SK-N-SH (cell line): ENCODE measurements around the gene PCSK2. TPM values are rescaled to one million over a fixed set of nuclear protein-coding genes. Genes with fewer than 3 reads are reported as not detected.
A peak's percentile ranks its signal among the peaks of the same experiment; 100 is the strongest.

Experiments
- CTCF ChIA-PET: fragments of 300-600, 350-600 bp; formaldehyde crosslinking; extraction: SDS; loops from one replicate; lab custom pipeline; 2021; lab: Yijun Ruan, JAX
- POLR2A ChIA-PET: fragments of 350-600 bp; sonication (Branson Sonifier 250); formaldehyde crosslinking; extraction: SDS; loops from one replicate; lab custom pipeline; 2020; ENCODE audit warnings: antibody characterized with exemption, inconsistent platforms; lab: Yijun Ruan, JAX
- DNase-seq: peaks from one replicate; pipeline ENCODE4 v3.0.0; 2012
- H2AFZ ChIP-seq: fragments of 200-600 bp; sonication (generic); 2 replicates; pipeline ENCODE4 v1.8.1; 2016; ENCODE audit warnings: antibody characterized with exemption, mild to moderate bottlenecking, low read depth
- H3F3A ChIP-seq: fragments of 200-600 bp; sonication (generic); replicated peaks from 2 replicates; pipeline ENCODE3; 2016; ENCODE audit warnings: antibody characterized with exemption, mild to moderate bottlenecking; ENCODE audit not compliant: insufficient read depth
- H3K27ac ChIP-seq, 2 experiments: fragments of 200-500 bp in 1 of 2; fragments of 200-600 bp in 1 of 2; sonication (Bioruptor generic) in 1 of 2; sonication (generic), shearing (Covaris generic) in 1 of 2; 2 replicates each; pipeline versions ENCODE4 v1.5.1 to v1.6.1; 2014 to 2016; ENCODE audit warnings: low read depth in 2 of 2, inconsistent platforms in 1 of 2, low read length in 1 of 2, mild to moderate bottlenecking in 1 of 2, mixed read lengths in 1 of 2
- H3K27me3 ChIP-seq: fragments of 200-600 bp; sonication (generic), shearing (Covaris generic); 2 replicates; pipeline ENCODE4 v1.6.1; 2016; ENCODE audit warnings: mixed run types; ENCODE audit not compliant: insufficient read depth
- H3K36me3 ChIP-seq, 2 experiments: fragments of 200-500 bp in 1 of 2; fragments of 200-600 bp in 1 of 2; sonication (Bioruptor generic) in 1 of 2; sonication (generic) in 1 of 2; replicated peaks in 1 of 2; 2 replicates each; pipeline versions ENCODE3 to v1.5.1; 2014 to 2016; ENCODE audit warnings: low read length in 1 of 2, mild to moderate bottlenecking in 1 of 2; ENCODE audit not compliant: insufficient read depth in 2 of 2, control insufficient read depth in 1 of 2
- H3K4me1 ChIP-seq, 2 experiments: fragments of 200-500 bp in 1 of 2; fragments of 200-600 bp in 1 of 2; sonication (Bioruptor generic) in 1 of 2; sonication (generic), shearing (Covaris generic) in 1 of 2; 2 replicates each; pipeline versions ENCODE4 v1.5.1 to v1.6.1; 2014 to 2016; ENCODE audit warnings: low read depth in 1 of 2, low read length in 1 of 2, mixed run types in 1 of 2; ENCODE audit not compliant: insufficient read depth in 2 of 2, control insufficient read depth in 1 of 2
- H3K4me2 ChIP-seq: fragments of 200-600 bp; sonication (generic), shearing (Covaris generic); 2 replicates; pipeline ENCODE4 v1.6.1; 2017; ENCODE audit warnings: mixed run types
- H3K4me3 ChIP-seq, 2 experiments: fragments of 200-500 bp in 1 of 2; fragments of 200-600 bp in 1 of 2; sonication (Bioruptor generic) in 1 of 2; sonication (generic), shearing (Covaris generic) in 1 of 2; 2 replicates each; pipeline versions ENCODE4 v1.5.1 to v1.8.1; 2014 to 2016; ENCODE audit warnings: low read depth in 2 of 2, inconsistent platforms in 1 of 2, low read length in 1 of 2, mild to moderate bottlenecking in 1 of 2, mixed read lengths in 1 of 2, moderate library complexity in 1 of 2
- H3K79me2 ChIP-seq: fragments of 200-600 bp; sonication (generic); 2 replicates; pipeline ENCODE4 v1.8.1; 2017; ENCODE audit warnings: mild to moderate bottlenecking; ENCODE audit not compliant: insufficient read depth
- H3K9ac ChIP-seq: fragments of 200-600 bp; sonication (generic); 2 replicates; pipeline ENCODE4 v1.6.1; 2017; ENCODE audit warnings: mixed run types
- H3K9me2 ChIP-seq: fragments of 200-600 bp; sonication (generic); 2 replicates; pipeline ENCODE4 v1.6.1; 2017; ENCODE audit warnings: mixed run types
- H3K9me3 ChIP-seq: fragments of 200-600 bp; sonication (generic); 2 replicates; pipeline ENCODE4 v1.6.1; 2017; ENCODE audit warnings: mixed run types, mild to moderate bottlenecking, moderate library complexity
- H4K20me1 ChIP-seq: fragments of 200-600 bp; sonication (generic); 2 replicates; pipeline ENCODE4 v1.6.1; 2017; ENCODE audit warnings: mild to moderate bottlenecking, mixed run types; ENCODE audit not compliant: insufficient read depth
- ELF1 ChIP-seq: IDR thresholded peaks from 2 replicates; pipeline ENCODE4 v1.4.0; 2012
- EP300 ChIP-seq, 2 experiments: IDR thresholded peaks; 2 replicates each; pipeline versions ENCODE4 v1.4.0 to v1.6.1; 2012; ENCODE audit warnings: borderline replicate concordance in 1 of 2, low read depth in 1 of 2, low read length in 1 of 2
- FOSL2 ChIP-seq: IDR thresholded peaks from 2 replicates; pipeline ENCODE4 v1.4.0; 2012; ENCODE audit warnings: low read depth, mild to moderate bottlenecking, moderate library complexity, borderline replicate concordance
- FOXJ3 ChIP-seq: sonication (generic); formaldehyde crosslinking; IDR thresholded peaks from 2 replicates; pipeline ENCODE4 v1.5.1; 2020; ENCODE audit warnings: mild to moderate bottlenecking, missing genetic modification reagents
- GABPA ChIP-seq: IDR thresholded peaks from 2 replicates; pipeline ENCODE4 v1.4.0; 2012; ENCODE audit warnings: low read depth, mild to moderate bottlenecking
- GATA2 ChIP-seq: sonication (generic); formaldehyde crosslinking; IDR thresholded peaks from 2 replicates; pipeline ENCODE4 v1.5.0; 2020; ENCODE audit warnings: mild to moderate bottlenecking, missing genetic modification reagents
- RFX5 ChIP-seq: IDR thresholded peaks from 2 replicates; pipeline ENCODE4 v1.6.1; 2012; ENCODE audit warnings: mild to moderate bottlenecking, improper control_type of control experiment, low read length
- SIN3A ChIP-seq: IDR thresholded peaks from 2 replicates; pipeline ENCODE4 v1.6.1; 2012; ENCODE audit warnings: low read depth, mild to moderate bottlenecking, low read length, moderate library complexity, borderline replicate concordance
- SMC3 ChIP-seq: IDR thresholded peaks from 2 replicates; pipeline ENCODE4 v1.6.1; 2012; ENCODE audit warnings: low read depth, low read length, improper control_type of control experiment
- TCF12 ChIP-seq: IDR thresholded peaks from 2 replicates; pipeline ENCODE4 v1.4.0; 2012
- TEAD4 ChIP-seq: IDR thresholded peaks from 2 replicates; pipeline ENCODE4 v1.4.0; 2012; ENCODE audit warnings: mild to moderate bottlenecking, borderline replicate concordance; ENCODE audit not compliant: insufficient read depth
- WGBS: methylation state at CpG from one replicate; pipeline ENCODE4 v1.1.6; 2017; ENCODE audit warnings: low lambda C conversion rate; 5-methylcytosine and 5-hydroxymethylcytosine counted together
- polyA plus RNA-seq, 3 experiments: library from polyadenylated mRNA; depleted of rRNA; stranded (reverse); fragments of >200 nt; gene quantifications; 2 replicates each; pipeline ENCODE4 v1.2.3, GENCODE V29; 2012
- TF ChIP-seq, protein P1 (sequence below): fragments of 200-600 bp; sonication (generic); IDR thresholded peaks from 2 replicates; pipeline ENCODE4 v1.6.1; 2017; ENCODE audit warnings: antibody characterized with exemption, mild to moderate bottlenecking, moderate library complexity
- TF ChIP-seq, protein P2 (sequence below): fragments of 150-350 bp; IDR thresholded peaks from 2 replicates; pipeline ENCODE4 v1.6.1; 2016; ENCODE audit warnings: mild to moderate bottlenecking, low read depth, low read length
- TF ChIP-seq, protein P3 (sequence below): IDR thresholded peaks from 2 replicates; pipeline ENCODE4; 2012

Gene PCSK2
- polyA plus RNA-seq, 1 of the 3 experiments (the other 2 are of a cell fraction), result not detected

DNA sequence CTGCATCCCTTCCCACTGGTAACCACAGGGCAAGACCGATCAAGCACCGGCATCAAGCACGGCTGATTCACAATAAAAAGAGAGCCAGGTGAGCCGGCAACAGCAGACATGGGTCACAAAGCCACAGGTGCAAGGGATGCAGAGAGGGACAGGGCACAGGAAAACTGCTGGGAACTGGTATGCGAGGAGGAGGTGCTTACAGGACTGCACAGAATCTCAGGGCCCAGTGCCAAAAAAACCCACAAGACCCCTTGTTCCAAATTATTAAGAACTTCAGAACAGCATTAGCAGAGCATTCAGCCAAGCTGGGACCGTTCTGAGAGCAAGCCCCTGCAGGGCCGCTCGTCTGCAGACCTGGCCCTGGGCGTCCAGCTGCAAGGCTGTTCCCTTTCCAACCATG is 269.0 kb downstream of the PCSK2 start:
- WGBS, result 61% methylated on average over 6 of the region's 9 CpGs
- DNase-seq, result no peak
- CTCF ChIA-PET, result interaction anchor here (4.0 kb wide), 1 partner anchor 9 kb away, joined by 29 read pairs; no protein-coding TSS in a partner anchor
- Histone ChIP-seq H3K4me2 (no peak overlapping the region), H3K27ac (no peak overlapping the region), H4K20me1 (no peaks in the 10 kb centered on the region), H3F3A (no peaks in the 10 kb centered on the region), H3K4me3 (no peak overlapping the region), H3K9ac (no peak overlapping the region), H3K9me2 (no peaks in the 10 kb centered on the region), H2AFZ (no peak overlapping the region), H3K27me3 (no peaks in the 10 kb centered on the region), H3K4me1 (no peaks in the 10 kb centered on the region), H3K79me2 (no peaks in the 10 kb centered on the region), H3K9me3 (no peaks in the 10 kb centered on the region), H3K36me3 (no peaks in the 10 kb centered on the region)
- TF ChIP-seq, protein P1, sequence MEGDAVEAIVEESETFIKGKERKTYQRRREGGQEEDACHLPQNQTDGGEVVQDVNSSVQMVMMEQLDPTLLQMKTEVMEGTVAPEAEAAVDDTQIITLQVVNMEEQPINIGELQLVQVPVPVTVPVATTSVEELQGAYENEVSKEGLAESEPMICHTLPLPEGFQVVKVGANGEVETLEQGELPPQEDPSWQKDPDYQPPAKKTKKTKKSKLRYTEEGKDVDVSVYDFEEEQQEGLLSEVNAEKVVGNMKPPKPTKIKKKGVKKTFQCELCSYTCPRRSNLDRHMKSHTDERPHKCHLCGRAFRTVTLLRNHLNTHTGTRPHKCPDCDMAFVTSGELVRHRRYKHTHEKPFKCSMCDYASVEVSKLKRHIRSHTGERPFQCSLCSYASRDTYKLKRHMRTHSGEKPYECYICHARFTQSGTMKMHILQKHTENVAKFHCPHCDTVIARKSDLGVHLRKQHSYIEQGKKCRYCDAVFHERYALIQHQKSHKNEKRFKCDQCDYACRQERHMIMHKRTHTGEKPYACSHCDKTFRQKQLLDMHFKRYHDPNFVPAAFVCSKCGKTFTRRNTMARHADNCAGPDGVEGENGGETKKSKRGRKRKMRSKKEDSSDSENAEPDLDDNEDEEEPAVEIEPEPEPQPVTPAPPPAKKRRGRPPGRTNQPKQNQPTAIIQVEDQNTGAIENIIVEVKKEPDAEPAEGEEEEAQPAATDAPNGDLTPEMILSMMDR, result no peak
- TF ChIP-seq SMC3, result no peak
- no peak for TF ChIP-seq SIN3A
- TF ChIP-seq FOSL2, result no peak
- no peak for TF ChIP-seq FOXJ3 (CRISPR knock-in tag)
- TF ChIP-seq TEAD4, result no peak
- POLR2A ChIA-PET, result no interaction called here

DNA sequence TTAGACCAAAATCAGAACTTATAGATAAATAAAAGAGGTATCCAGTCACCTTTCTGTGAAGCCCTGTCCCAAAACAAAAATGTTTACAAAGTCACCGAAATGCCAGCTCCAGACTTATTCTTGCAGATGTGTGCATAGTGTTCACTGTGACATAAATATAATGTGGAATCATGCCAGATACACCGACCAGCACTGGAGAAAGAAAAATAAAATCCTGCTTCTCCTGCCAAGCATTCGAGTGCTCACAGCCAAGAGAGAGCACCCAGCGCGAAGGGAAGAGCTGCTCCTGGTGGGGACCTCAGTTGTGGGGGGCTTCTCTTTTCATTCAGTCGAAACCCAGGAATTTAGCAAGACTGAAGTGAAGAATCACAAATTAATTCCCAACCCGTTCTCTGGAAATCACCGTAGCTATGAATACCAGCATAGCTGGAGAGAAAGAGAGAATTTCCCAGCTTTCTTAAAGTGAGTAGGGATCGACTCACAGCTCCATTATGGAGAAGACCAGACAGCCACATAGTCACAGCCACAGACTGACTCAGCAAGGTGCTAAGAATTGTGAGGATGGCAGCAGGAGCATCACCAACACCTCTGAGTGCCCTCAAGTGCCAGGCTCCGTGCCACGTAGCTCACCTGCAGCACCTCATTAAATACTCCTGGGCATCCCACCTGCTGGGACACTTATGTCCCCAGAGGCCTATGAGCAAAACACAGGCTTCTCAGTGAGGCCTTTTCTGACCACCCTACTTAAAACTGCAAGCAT is 271.2 kb downstream of the PCSK2 start:
- ChIA-PET CTCF (interaction anchor here (0.7 kb wide), 1 partner anchor 38 kb away, joined by 3 read pairs; no protein-coding TSS in a partner anchor), POLR2A (no interaction called here)
- Histone ChIP-seq H3K9me3 (no peaks in the 10 kb centered on the region), H3K27ac (0 out of 4 replicates have a peak overlapping the region, but pooled peaks of 1 of the 2 experiments have one; percentile 13), H3K4me3 (no peak overlapping the region), H3K4me1 (no peaks in the 10 kb centered on the region), H3K36me3 (no peaks in the 10 kb centered on the region), H3F3A (no peaks in the 10 kb centered on the region), H3K79me2 (no peaks in the 10 kb centered on the region), H3K4me2 (no peak overlapping the region), H3K27me3 (no peaks in the 10 kb centered on the region), H3K9ac (no peak overlapping the region), H2AFZ (no peak overlapping the region), H3K9me2 (no peaks in the 10 kb centered on the region), H4K20me1 (no peaks in the 10 kb centered on the region)
- 71% methylated on average over 10 of the region's 11 CpGs for WGBS
- TF ChIP-seq, protein P2, sequence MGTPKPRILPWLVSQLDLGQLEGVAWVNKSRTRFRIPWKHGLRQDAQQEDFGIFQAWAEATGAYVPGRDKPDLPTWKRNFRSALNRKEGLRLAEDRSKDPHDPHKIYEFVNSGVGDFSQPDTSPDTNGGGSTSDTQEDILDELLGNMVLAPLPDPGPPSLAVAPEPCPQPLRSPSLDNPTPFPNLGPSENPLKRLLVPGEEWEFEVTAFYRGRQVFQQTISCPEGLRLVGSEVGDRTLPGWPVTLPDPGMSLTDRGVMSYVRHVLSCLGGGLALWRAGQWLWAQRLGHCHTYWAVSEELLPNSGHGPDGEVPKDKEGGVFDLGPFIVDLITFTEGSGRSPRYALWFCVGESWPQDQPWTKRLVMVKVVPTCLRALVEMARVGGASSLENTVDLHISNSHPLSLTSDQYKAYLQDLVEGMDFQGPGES, result no peak
- TF ChIP-seq FOXJ3 (CRISPR knock-in tag) (no peak), RFX5 (no peak), GATA2 (no peak), TCF12 (no peak), GABPA (no peak), ELF1 (no peak), FOSL2 (no peak), SMC3 (no peak), EP300 (IDR thresholded peaks at IDR 0.05; ENCODE audit: borderline replicate concordance in 1 of 2, low read depth in 1 of 2, low read length in 1 of 2) (no peak)
- TF ChIP-seq, protein P3, sequence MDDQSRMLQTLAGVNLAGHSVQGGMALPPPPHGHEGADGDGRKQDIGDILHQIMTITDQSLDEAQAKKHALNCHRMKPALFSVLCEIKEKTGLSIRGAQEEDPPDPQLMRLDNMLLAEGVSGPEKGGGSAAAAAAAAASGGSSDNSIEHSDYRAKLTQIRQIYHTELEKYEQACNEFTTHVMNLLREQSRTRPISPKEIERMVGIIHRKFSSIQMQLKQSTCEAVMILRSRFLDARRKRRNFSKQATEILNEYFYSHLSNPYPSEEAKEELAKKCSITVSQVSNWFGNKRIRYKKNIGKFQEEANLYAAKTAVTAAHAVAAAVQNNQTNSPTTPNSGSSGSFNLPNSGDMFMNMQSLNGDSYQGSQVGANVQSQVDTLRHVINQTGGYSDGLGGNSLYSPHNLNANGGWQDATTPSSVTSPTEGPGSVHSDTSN, result no peak
- DNase-seq, result no peak
